ENCODE data around the gene ANKRD16. TPM values are rescaled to one million over a fixed set of nuclear protein-coding genes. Genes with fewer than 3 reads are reported as not detected.

Gene ANKRD16
- total and polyA plus RNA-seq, 2 of the 8 experiments (the other 6 are each of a cell fraction or from before 2014, with no cell fraction given) = 8.2 to 12.7 TPM

GRCh38 chr10:5927306-5927705, 37.6 kb upstream of the ANKRD16 start (continued):
- TF ChIP-seq CHD7 (IDR thresholded peaks at IDR 0.05; ENCODE audit: insufficient replicate concordance, low read length) (no peak), CHD2 (IDR thresholded peaks at IDR 0.05; ENCODE audit: low read length) (no peak), RAD21 (IDR thresholded peaks at IDR 0.05 in 1 of 2, conservative IDR thresholded peaks at IDR 0.05 in 1 of 2; ENCODE audit: low read depth in 2 of 2, low read length in 2 of 2) (no peak), SIRT6 (IDR thresholded peaks at IDR 0.05; ENCODE audit: low read length) (no peak), TAF7 (optimal IDR thresholded peaks at IDR 0.05; ENCODE audit: borderline replicate concordance, low read depth, low read length) (no peak), ASH2L (IDR thresholded peaks at IDR 0.05; ENCODE audit: low read length) (no peak), EP300 (IDR thresholded peaks at IDR 0.05; ENCODE audit: borderline replicate concordance in 1 of 2, low read depth in 2 of 2, low read length in 2 of 2) (no peak), EZH2 (IDR thresholded peaks at IDR 0.05; ENCODE audit: low read depth, low read length, severe bottlenecking) (no peak)
- TF ChIP-seq, protein P1, sequence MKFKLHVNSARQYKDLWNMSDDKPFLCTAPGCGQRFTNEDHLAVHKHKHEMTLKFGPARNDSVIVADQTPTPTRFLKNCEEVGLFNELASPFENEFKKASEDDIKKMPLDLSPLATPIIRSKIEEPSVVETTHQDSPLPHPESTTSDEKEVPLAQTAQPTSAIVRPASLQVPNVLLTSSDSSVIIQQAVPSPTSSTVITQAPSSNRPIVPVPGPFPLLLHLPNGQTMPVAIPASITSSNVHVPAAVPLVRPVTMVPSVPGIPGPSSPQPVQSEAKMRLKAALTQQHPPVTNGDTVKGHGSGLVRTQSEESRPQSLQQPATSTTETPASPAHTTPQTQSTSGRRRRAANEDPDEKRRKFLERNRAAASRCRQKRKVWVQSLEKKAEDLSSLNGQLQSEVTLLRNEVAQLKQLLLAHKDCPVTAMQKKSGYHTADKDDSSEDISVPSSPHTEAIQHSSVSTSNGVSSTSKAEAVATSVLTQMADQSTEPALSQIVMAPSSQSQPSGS (IDR thresholded peaks at IDR 0.05; ENCODE audit: low read length) = no peak
